Stimulated activated CD4-positive, alpha-beta T cell treated with anti-CD3 and anti-CD28 coated beads, TNF-alpha, amount 100 ng/mL, for 4 hours (primary cell): ENCODE results near the gene NIM1K.
A peak's percentile ranks its signal among the peaks of the same experiment; 100 is the strongest.
"Not testable (repeated sequence)": the region's sequence is repeated elsewhere in the genome, so short reads cannot be mapped to it uniquely, and the experiment has no call there.

Experiments used
- DNase-seq, 3 experiments: peaks; one replicate each; pipeline ENCODE4 v3.0.0-alpha.2; 2020; ENCODE audit warnings: low read depth in 3 of 3

NIM1K gene

GRCh38 chr5:43313035-43313853 is 121.2 kb downstream of the NIM1K start, which contains the start of gene HMGCS1:
Gene HMGCS1 (minus strand): TSS chr5:43313412. CDS start chr5:43298965, 14,447 bp downstream.
- peak; percentile 93 to 97 (median 96) for DNase-seq

GRCh38 chr5:43313854-43314457 is 121.9 kb downstream of the NIM1K start:
- DNase-seq: no peak

GRCh38 chr5:43314724-43315123 is 122.7 kb downstream of the NIM1K start:
- no peak for DNase-seq

- no peak for DNase-seq
Observed at GRCh38 chr5:43315263-43315662, 123.2 kb downstream of the NIM1K start.

GRCh38 chr5:43315682-43316081 is 123.7 kb downstream of the NIM1K start:
- DNase-seq: no peak

- no peak for DNase-seq
Observed at GRCh38 chr5:43316421-43316820, 124.4 kb downstream of the NIM1K start.

GRCh38 chr5:43320846-43321245 is 128.8 kb downstream of the NIM1K start:
- DNase-seq: no peak

- not testable (repeated sequence) for DNase-seq
Observed at GRCh38 chr5:43323488-43323887, 131.5 kb downstream of the NIM1K start.

GRCh38 chr5:43325624-43326023 is 133.6 kb downstream of the NIM1K start:
- not testable (repeated sequence) for DNase-seq
